ENCODE data around the gene C3orf70. TPM values are rescaled to one million over a fixed set of nuclear protein-coding genes. Genes with fewer than 3 reads are reported as not detected.

The C3orf70 gene
- total and polyA plus RNA-seq, 8 donors, result 0.22 to 0.90 (median 0.36) TPM

- Histone ChIP-seq H3K27ac (no peak overlapping the region), H3K9me3 (no peaks in the 10 kb centered on the region), H3K36me3 (no peaks in the 10 kb centered on the region), H3K4me3 (no peak overlapping the region), H3K27me3 (no peaks in the 10 kb centered on the region), H3K4me1 (no peaks in the 10 kb centered on the region)
- TF ChIP-seq, protein P1, sequence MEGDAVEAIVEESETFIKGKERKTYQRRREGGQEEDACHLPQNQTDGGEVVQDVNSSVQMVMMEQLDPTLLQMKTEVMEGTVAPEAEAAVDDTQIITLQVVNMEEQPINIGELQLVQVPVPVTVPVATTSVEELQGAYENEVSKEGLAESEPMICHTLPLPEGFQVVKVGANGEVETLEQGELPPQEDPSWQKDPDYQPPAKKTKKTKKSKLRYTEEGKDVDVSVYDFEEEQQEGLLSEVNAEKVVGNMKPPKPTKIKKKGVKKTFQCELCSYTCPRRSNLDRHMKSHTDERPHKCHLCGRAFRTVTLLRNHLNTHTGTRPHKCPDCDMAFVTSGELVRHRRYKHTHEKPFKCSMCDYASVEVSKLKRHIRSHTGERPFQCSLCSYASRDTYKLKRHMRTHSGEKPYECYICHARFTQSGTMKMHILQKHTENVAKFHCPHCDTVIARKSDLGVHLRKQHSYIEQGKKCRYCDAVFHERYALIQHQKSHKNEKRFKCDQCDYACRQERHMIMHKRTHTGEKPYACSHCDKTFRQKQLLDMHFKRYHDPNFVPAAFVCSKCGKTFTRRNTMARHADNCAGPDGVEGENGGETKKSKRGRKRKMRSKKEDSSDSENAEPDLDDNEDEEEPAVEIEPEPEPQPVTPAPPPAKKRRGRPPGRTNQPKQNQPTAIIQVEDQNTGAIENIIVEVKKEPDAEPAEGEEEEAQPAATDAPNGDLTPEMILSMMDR (IDR thresholded peaks at IDR 0.05), result no peak
- intact Hi-C loops (cut with DNase I), result no loop called here
- 91 to 100% methylated on average over 1 of the region's 1 CpG for WGBS, 2 donors
- FAIRE-seq (no peak), DNase-seq (no peak), ATAC-seq (no peak)
Observed at GRCh38 chr3:185029086-185029485, 123.8 kb downstream of the C3orf70 start.

GRCh38 chr3:185028121-185028520, 124.7 kb downstream of the C3orf70 start:
- no peaks in the 10 kb centered on the region for H3K4me1 ChIP-seq
- no peaks in the 10 kb centered on the region for H3K9me3 ChIP-seq
- H3K27me3 ChIP-seq, result no peaks in the 10 kb centered on the region
- 94 to 95% methylated on average over 3 of the region's 3 CpGs for WGBS, 2 donors
- H3K36me3 ChIP-seq, result no peaks in the 10 kb centered on the region
- DNase-seq (no peak), FAIRE-seq (no peak), ATAC-seq (no peak)
- H3K27ac ChIP-seq, result no peak overlapping the region
- no peak overlapping the region for H3K4me3 ChIP-seq
- intact Hi-C loops (cut with DNase I), result no loop called here
- TF ChIP-seq, protein P1 (IDR thresholded peaks at IDR 0.05), result no peak

Other genes with a start within 250 kb of the C3orf70 start
- 10 to 100 TPM in 1 of 6 donors, 1 to 10 TPM in 5; 6.1 to 10.4 (median 7.3) TPM for gene EHHADH, start 101.0 kb upstream of the C3orf70 start, total RNA-seq
- gene EHHADH, start 101.0 kb upstream of the C3orf70 start, polyA plus RNA-seq, result 1 to 10 TPM; 2.6 to 3.6 TPM
- 10 to 100 TPM; 17.5 to 43.1 (median 24.0) TPM for gene MAP3K13, start 210.1 kb upstream of the C3orf70 start, total RNA-seq
- 10 to 100 TPM; 17.2 to 22.8 TPM for gene MAP3K13, start 210.1 kb upstream of the C3orf70 start, polyA plus RNA-seq